C4-2B (cell line): ENCODE results near the gene SUSD5.

Experiments
- ZFX ChIP-seq: fragments of 450-650 bp; IDR thresholded peaks from 2 replicates; pipeline ENCODE4 v1.6.1; 2017
- TF ChIP-seq, protein P1 (sequence below): fragments of 450-650 bp; conservative IDR thresholded peaks from 2 replicates; pipeline ENCODE4 v1.5.1; 2017; ENCODE audit warnings: mild to moderate bottlenecking

DNA sequence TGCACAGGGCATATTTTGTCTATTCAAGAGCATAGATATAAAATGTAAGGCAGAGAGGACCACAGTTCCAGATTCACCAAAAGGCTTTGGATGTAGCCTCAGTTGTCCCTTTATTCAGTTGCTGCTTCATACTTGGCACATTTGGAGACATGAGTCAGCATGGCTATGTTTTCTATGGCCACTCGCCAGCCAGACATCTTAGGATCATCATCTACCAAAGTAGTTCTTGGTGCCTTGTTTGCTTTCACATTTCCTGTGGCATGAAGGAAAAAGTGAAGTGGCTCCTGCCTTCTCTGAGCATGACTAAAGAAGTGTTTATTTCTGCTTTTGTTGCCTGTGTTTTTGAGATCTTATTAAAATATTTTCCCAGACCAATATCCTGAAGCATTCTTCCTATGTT lies 7.2 kb downstream of the SUSD5 start:
- TF ChIP-seq, protein P1, sequence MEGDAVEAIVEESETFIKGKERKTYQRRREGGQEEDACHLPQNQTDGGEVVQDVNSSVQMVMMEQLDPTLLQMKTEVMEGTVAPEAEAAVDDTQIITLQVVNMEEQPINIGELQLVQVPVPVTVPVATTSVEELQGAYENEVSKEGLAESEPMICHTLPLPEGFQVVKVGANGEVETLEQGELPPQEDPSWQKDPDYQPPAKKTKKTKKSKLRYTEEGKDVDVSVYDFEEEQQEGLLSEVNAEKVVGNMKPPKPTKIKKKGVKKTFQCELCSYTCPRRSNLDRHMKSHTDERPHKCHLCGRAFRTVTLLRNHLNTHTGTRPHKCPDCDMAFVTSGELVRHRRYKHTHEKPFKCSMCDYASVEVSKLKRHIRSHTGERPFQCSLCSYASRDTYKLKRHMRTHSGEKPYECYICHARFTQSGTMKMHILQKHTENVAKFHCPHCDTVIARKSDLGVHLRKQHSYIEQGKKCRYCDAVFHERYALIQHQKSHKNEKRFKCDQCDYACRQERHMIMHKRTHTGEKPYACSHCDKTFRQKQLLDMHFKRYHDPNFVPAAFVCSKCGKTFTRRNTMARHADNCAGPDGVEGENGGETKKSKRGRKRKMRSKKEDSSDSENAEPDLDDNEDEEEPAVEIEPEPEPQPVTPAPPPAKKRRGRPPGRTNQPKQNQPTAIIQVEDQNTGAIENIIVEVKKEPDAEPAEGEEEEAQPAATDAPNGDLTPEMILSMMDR = no peak
- no peak for TF ChIP-seq ZFX
